ENCODE measurements around the gene DNAJC7.
"Not testable (repeated sequence)": the region's sequence is repeated elsewhere in the genome, so short reads cannot be mapped to it uniquely, and the experiment has no call there.

Gene DNAJC7

DNA sequence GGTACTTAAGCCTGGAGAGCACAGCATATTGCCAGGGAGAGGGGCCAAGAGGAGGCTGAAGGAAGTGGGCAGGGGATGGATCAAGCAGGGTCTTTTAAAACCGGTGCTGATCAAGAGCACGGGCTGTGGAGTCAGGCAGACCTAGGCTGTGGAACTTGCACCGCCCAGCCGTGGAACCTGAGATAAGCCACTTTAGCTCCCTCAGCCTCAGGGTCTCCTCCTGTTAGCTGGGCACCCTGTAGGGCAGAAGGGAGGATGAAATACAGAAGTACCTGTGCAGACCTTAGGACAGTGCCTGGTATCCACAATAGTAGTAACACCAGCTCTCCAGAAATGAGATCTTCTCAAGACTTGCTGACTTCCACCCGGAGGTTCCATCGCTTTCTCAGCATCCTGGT lies 77.5 kb downstream of the DNAJC7 start:
- Histone ChIP-seq H3K4me1 (ENCODE audit: insufficient read depth, low read length) (no peaks in the 10 kb centered on the region), H3K4me3 (ENCODE audit: low read depth in 1 of 2, low read length in 2 of 2) (no peak overlapping the region), H3K27me3 (ENCODE audit: control insufficient read depth in 1 of 2, insufficient read depth in 2 of 2, low read length in 2 of 2) (no peaks in the 10 kb centered on the region), H3K9ac (ENCODE audit: low read length) (no peak overlapping the region), H3K36me3 (ENCODE audit: insufficient read depth, low read length) (peaks cover 24% of the 10 kb centered on the region), H3K27ac (ENCODE audit: low read depth, low read length) (no peak overlapping the region), H3K9me3 (ENCODE audit: low read length) (no peaks in the 10 kb centered on the region)

DNA sequence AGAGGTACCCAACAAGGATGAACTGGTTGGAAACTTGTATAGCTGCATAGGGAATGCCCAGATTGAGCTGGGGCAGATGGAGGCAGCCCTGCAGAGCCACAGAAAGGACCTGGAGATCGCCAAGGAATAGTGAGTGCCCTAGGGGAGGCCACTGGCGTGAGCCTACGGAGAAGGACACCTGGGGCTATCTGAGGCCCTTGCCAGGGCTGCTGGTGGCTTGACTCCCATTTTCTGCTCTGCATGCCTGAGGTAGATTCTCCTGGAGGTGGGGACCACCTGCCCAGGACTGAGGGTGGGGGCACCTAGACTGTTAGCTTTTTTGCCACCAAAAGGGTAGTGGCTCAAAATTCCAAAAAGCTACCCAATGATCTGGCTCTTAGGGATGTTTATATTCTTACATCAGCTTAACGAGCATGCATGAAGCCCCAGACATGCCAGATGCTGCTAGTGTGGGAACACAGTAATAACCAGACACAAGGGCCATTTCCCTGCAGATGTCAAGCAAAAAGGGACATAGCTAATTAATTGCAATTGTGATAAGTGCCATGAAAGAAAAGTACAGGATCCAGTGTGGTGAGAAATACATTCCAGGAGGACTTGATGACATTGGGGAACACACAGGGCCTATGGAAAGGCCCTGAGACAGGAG lies 78.1 kb downstream of the DNAJC7 start:
- H3K27me3 ChIP-seq (ENCODE audit: control insufficient read depth in 1 of 2, insufficient read depth in 2 of 2, low read length in 2 of 2): no peaks in the 10 kb centered on the region
- no peaks in the 10 kb centered on the region for H3K9me3 ChIP-seq (ENCODE audit: low read length)
- peaks cover 24% of the 10 kb centered on the region for H3K36me3 ChIP-seq (ENCODE audit: insufficient read depth, low read length)
- no peak overlapping the region for H3K9ac ChIP-seq (ENCODE audit: low read length)
- no peak overlapping the region for H3K4me3 ChIP-seq (ENCODE audit: low read depth in 1 of 2, low read length in 2 of 2)
- H3K4me1 ChIP-seq (ENCODE audit: insufficient read depth, low read length): no peaks in the 10 kb centered on the region
- no peak overlapping the region for H3K27ac ChIP-seq (ENCODE audit: low read depth, low read length)

DNA sequence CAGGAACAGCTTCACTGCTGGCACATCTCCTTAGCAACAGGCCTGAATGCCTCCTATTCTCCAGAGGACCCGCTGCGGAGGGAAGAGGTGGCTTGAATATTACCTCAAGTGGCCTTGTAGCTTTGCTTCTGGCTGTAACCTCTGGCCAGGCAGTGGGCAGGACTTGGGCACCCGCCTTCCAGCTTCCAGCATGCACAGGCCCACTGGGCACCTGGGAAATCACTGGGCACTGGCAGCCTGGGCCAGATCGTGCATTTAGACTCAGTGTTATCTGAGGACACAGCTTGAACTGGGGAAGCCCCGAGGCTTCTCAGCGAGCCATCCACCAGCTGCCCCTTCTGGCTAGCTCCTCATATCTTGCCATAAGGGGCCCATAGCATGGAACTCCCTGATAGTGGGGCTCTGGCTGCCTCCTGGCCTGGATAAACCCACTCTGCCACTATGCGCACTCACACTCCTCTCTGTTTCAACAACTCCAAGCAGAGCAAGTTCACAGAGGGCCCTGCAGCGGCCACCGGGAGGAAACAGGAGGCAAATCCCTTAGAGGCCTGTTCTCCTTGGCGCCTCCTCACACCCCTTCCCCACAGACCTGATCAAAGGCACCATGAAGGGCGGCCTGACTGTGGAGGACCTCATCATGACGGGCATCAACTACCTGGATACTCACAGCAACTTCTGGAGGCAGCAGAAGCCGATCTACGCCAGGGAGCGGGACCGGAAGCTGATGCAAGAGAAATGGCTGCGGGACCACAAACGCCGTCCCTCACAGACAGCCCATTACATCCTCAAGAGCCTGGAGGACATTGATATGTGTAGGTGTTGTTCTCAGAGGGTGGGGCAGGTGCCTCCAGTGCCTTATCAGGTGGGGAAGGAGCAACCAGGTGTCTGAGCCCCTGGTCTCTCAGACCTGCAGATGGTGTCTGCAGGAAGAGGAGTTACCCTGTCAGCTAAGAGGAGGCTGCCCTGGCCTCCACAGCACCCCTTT lies 79.0 kb downstream of the DNAJC7 start:
- H3K4me3 ChIP-seq (ENCODE audit: low read depth in 1 of 2, low read length in 2 of 2): no peak overlapping the region
- H3K36me3 ChIP-seq (ENCODE audit: insufficient read depth, low read length): peaks cover 24% of the 10 kb centered on the region
- no peaks in the 10 kb centered on the region for H3K27me3 ChIP-seq (ENCODE audit: control insufficient read depth in 1 of 2, insufficient read depth in 2 of 2, low read length in 2 of 2)
- H3K9ac ChIP-seq (ENCODE audit: low read length): no peak overlapping the region
- no peak overlapping the region for H3K27ac ChIP-seq (ENCODE audit: low read depth, low read length)
- no peaks in the 10 kb centered on the region for H3K9me3 ChIP-seq (ENCODE audit: low read length)
- H3K4me1 ChIP-seq (ENCODE audit: insufficient read depth, low read length): no peaks in the 10 kb centered on the region

DNA sequence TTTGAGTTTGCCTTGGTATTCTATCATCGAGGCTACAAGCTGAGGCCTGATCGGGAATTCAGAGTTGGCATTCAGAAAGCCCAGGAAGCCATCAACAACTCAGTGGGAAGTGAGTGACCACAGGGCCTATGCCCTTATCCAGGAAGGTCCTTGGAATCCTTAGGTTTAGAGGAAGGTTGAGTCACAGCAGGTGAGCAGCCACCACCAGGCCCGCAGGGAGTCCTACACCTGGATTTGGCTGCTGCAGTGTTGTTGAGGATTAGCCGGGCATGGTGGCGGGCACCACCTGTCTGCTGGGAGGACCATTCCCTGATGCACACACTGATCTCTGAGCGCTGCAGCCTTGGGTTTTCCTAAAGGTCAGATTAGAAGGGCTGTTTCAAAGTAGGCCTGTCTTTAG lies 81.6 kb downstream of the DNAJC7 start:
- no peak overlapping the region for H3K4me3 ChIP-seq (ENCODE audit: low read depth in 1 of 2, low read length in 2 of 2)
- no peak overlapping the region for H3K27ac ChIP-seq (ENCODE audit: low read depth, low read length)
- no peak overlapping the region for H3K9ac ChIP-seq (ENCODE audit: low read length)
- peaks cover 4% of the 10 kb centered on the region for H3K4me1 ChIP-seq (ENCODE audit: insufficient read depth, low read length)
- no peaks in the 10 kb centered on the region for H3K27me3 ChIP-seq (ENCODE audit: control insufficient read depth in 1 of 2, insufficient read depth in 2 of 2, low read length in 2 of 2)
- H3K9me3 ChIP-seq (ENCODE audit: low read length): no peaks in the 10 kb centered on the region
- peaks cover 24% of the 10 kb centered on the region for H3K36me3 ChIP-seq (ENCODE audit: insufficient read depth, low read length)

DNA sequence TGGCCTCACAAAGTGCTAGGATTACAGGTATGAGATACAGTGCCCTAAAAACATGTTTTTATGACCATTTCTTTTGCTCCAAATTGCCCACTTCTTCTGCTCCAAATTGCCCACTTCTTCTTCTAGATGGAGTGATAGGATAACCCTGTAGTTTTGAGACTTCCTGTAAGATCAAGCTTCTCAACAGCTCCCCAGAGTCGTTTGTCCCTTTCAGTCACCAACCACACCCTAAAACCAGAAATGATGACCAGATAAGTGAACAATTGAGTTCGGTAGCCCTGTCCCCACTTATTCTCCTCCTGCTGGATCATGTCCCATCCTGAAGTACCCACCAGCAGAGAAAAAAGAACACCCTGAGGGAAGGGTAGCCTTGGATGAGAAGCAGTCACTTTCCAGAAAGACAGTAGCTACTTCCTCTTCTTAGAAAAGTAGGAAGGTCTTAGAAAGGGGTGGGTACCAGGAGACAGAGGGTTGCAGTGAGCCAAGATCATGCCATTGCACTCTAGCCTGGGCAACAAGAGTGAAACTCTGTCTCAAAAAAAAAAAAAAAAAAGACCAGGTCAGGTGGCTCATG lies 84.3 kb downstream of the DNAJC7 start:
- H3K9me3 ChIP-seq (ENCODE audit: low read length): no peaks in the 10 kb centered on the region
- no peak overlapping the region for H3K4me3 ChIP-seq (ENCODE audit: low read depth in 1 of 2, low read length in 2 of 2)
- H3K27ac ChIP-seq (ENCODE audit: low read depth, low read length): no peak overlapping the region
- H3K9ac ChIP-seq (ENCODE audit: low read length): no peak overlapping the region
- H3K36me3 ChIP-seq (ENCODE audit: insufficient read depth, low read length): peaks cover 17% of the 10 kb centered on the region
- no peaks in the 10 kb centered on the region for H3K27me3 ChIP-seq (ENCODE audit: control insufficient read depth in 1 of 2, insufficient read depth in 2 of 2, low read length in 2 of 2)
- peaks cover 12% of the 10 kb centered on the region for H3K4me1 ChIP-seq (ENCODE audit: insufficient read depth, low read length)

DNA sequence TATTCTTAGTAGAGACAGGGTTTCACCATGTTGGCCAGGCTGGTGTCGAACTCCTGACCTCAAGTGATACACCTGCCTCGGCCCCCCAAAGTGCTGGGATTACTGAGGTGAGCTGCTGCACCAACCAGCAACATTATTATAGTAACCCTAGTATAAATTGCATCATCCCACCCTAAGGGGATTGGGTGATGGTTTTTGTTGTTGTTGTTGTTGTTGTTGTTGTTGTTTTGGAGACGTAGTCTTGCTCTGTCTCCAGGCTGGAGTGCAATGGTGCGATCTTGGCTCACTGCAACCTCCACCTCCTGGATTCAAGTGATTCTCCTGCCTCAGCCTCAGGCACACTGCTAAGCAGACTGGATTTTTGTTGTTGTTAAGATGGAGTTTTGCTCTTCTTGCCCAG lies 85.5 kb downstream of the DNAJC7 start:
- not testable (repeated sequence) for H3K4me3 ChIP-seq (ENCODE audit: low read depth in 1 of 2, low read length in 2 of 2); H3K27me3 ChIP-seq (ENCODE audit: control insufficient read depth in 1 of 2, insufficient read depth in 2 of 2, low read length in 2 of 2); H3K9ac ChIP-seq (ENCODE audit: low read length); H3K9me3 ChIP-seq (ENCODE audit: low read length); H3K27ac ChIP-seq (ENCODE audit: low read depth, low read length)
- H3K4me1 ChIP-seq (ENCODE audit: insufficient read depth, low read length): peaks cover 12% of the 10 kb centered on the region
- peaks cover 12% of the 10 kb centered on the region for H3K36me3 ChIP-seq (ENCODE audit: insufficient read depth, low read length)

DNA sequence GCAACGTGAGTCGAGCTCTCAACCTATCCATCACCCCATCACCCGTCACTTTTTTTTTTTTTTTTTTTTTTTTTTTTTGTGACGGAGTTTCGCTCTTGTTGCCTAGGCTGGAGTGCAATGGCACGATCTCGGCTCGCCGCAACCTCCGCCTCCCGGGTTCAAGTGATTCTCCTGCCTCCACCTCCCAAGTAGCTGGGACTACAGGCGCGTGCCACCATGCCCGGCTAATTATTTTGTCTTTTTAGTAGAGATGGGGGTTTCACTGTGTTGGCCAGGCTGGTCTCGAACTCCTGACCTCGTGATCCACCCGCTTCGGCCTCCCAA lies 86.4 kb downstream of the DNAJC7 start:
- Histone ChIP-seq H3K27ac (ENCODE audit: low read depth, low read length) (peak overlapping the region; percentile 61), H3K4me3 (ENCODE audit: low read depth in 1 of 2, low read length in 2 of 2) (peak overlapping the region; percentile 41 to 92), H3K4me1 (ENCODE audit: insufficient read depth, low read length) (peaks cover 12% of the 10 kb centered on the region)
- not testable (repeated sequence) for H3K36me3 ChIP-seq (ENCODE audit: insufficient read depth, low read length); H3K9me3 ChIP-seq (ENCODE audit: low read length); H3K9ac ChIP-seq (ENCODE audit: low read length); H3K27me3 ChIP-seq (ENCODE audit: control insufficient read depth in 1 of 2, insufficient read depth in 2 of 2, low read length in 2 of 2)

DNA sequence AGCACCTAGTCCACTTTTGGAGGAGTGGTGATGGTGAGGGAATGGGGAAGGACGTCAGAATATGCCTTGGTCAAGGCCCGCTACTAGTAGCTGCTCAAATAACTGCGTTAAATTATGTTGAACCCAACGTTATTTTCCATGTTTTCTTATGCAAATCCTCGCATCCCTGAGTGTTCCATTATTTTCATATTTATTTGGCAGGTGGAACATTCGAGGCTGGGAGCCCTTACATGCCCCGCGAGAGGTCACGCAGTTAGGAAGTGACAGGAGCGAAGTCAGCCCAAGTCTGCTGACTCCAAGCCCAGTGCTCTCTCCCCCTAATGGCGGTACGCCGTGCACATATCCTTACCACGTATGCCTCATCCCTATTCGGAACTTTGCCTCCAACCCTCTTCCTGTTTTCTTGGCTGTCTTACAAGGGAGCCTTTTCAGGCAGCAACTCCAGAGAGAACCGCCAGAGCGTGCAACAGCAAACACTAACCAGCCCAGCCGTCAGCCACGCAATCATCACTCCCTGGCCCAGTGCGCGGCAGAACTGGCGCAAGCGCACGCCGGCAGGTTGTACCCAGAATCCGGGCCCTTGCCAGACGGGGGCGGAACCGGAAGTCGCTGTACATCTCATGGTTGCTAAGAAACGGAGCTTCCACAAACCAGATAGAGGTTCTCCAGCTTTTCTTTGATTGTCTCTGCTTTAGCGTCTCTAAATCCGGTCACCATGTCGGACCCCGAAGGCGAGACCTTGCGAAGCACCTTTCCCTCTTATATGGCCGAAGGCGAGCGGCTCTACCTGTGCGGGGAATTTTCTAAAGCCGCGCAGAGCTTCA lies 87.0 kb downstream of the DNAJC7 start, which contains the start of gene ODAD4:
TSS of gene ODAD4 (plus strand) at position 609 of the 824 bp plus-strand sequence. CDS start at position 716, 107 bp downstream.
- Histone ChIP-seq H3K4me1 (ENCODE audit: insufficient read depth, low read length) (peaks cover 12% of the 10 kb centered on the region), H3K9ac (ENCODE audit: low read length) (peak within 1 kb of the TSS; percentile 92), H3K9me3 (ENCODE audit: low read length) (no peaks in the 10 kb centered on the region), H3K36me3 (ENCODE audit: insufficient read depth, low read length) (peaks cover 1% of the 10 kb centered on the region), H3K27me3 (ENCODE audit: control insufficient read depth in 1 of 2, insufficient read depth in 2 of 2, low read length in 2 of 2) (no peaks in the 10 kb centered on the region), H3K27ac (ENCODE audit: low read depth, low read length) (peak within 1 kb of the TSS; percentile 76), H3K4me3 (ENCODE audit: low read depth in 1 of 2, low read length in 2 of 2) (peak within 1 kb of the TSS; percentile 41 to 92)

DNA sequence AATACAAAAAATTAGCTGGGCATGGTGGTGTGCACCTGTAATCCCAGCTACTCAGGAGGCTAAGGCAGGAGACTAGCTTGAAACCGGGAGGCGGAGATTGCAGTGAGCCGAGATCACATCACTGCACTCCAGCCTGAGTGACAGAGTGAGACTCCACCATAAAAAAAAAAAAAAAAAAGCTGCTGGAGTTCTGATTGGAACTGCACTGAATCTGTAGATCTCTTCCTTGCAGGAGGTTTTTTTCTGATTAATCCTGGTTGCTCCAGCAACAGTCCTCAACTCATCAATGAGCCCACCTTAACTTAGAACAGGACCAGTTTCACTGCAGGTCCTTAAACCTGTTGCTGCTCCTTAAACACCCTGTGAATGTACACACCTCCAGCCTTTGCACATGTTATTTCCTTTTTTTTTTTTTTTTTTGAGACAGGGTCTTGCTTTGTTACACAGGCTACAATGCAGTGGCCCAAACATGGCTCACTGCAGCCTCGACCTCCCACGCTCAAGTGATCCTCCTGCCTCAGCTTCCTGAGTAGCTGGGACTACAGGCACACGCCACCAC lies 88.5 kb downstream of the DNAJC7 start:
- no peaks in the 10 kb centered on the region for H3K9me3 ChIP-seq (ENCODE audit: low read length)
- H3K9ac ChIP-seq (ENCODE audit: low read length): no peak overlapping the region
- H3K4me1 ChIP-seq (ENCODE audit: insufficient read depth, low read length): peaks cover 12% of the 10 kb centered on the region
- no peak overlapping the region for H3K4me3 ChIP-seq (ENCODE audit: low read depth in 1 of 2, low read length in 2 of 2)
- H3K36me3 ChIP-seq (ENCODE audit: insufficient read depth, low read length): no peaks in the 10 kb centered on the region
- no peak overlapping the region for H3K27ac ChIP-seq (ENCODE audit: low read depth, low read length)
- no peaks in the 10 kb centered on the region for H3K27me3 ChIP-seq (ENCODE audit: control insufficient read depth in 1 of 2, insufficient read depth in 2 of 2, low read length in 2 of 2)
